ENCODE measurements around the gene DZIP3. TPM values are rescaled to one million over a fixed set of nuclear protein-coding genes. Genes with fewer than 3 reads are reported as not detected.

The DZIP3 gene
- total and polyA plus RNA-seq, 2 donors (not counting 1 experiment from before 2014, with no cell fraction given), result 6.8 to 11.1 TPM

GRCh38 chr3:108661699-108662098, 72.2 kb downstream of the DZIP3 start:
- ChIA-PET POLR2A (no interaction called here), CTCF (interaction anchor here (0.5 to 9.4 kb wide), 10 partner anchors 10 to 362 kb away, joined by 3 to 122 read pairs (median 6); partner anchors contain the start of gene DZIP3)
- Mint-ChIP-seq H3K4me3 (no peak overlapping the region), H3K4me1 (peaks cover 1% of the 10 kb centered on the region), H3K27ac (no peak overlapping the region), H3K9me3 (ENCODE audit: insufficient read depth) (no peaks in the 10 kb centered on the region), H3K27me3 (no peaks in the 10 kb centered on the region)
- Histone ChIP-seq H4K20me1 (ENCODE audit: control insufficient read depth, insufficient read depth, low read length, poor library complexity, severe bottlenecking) (no peaks in the 10 kb centered on the region), H3K4me1 (ENCODE audit: control insufficient read depth in 2 of 2, insufficient read depth in 2 of 2, low read length in 2 of 2) (no peaks in the 10 kb centered on the region), H3K79me2 (ENCODE audit: control insufficient read depth, insufficient read depth, low read length) (no peaks in the 10 kb centered on the region), H3K36me3 (replicated peaks in 1 of 2; ENCODE audit: control extremely low read depth in 1 of 2, control insufficient read depth in 1 of 2, extremely low read depth in 1 of 2, insufficient read depth in 2 of 2, low read length in 1 of 2) (peaks cover 0 to 3% of the 10 kb centered on the region in 2 experiments), H3K4me2 (replicated peaks; ENCODE audit: low read depth, low read length, poor library complexity, severe bottlenecking) (peak overlapping the region; percentile 15), H3K9me3 (ENCODE audit: control extremely low read depth in 1 of 3, control insufficient read depth in 2 of 3, insufficient read depth in 1 of 3, low read length in 2 of 3) (no peaks in the 10 kb centered on the region), H3K27me3 (replicated peaks in 1 of 4; ENCODE audit: control extremely low read depth in 1 of 4, control insufficient read depth in 3 of 4, insufficient read depth in 4 of 4, low read length in 3 of 4) (no peaks in the 10 kb centered on the region), H3K9ac (ENCODE audit: low read length) (no peak overlapping the region), H2AFZ (ENCODE audit: insufficient read depth, low read depth, low read length, poor library complexity, severe bottlenecking) (no peak overlapping the region), H3K27ac (ENCODE audit: low read length in 2 of 2) (no peak overlapping the region), H3K4me3 (ENCODE audit: control extremely low read depth in 1 of 5, extremely low read depth in 1 of 5, insufficient read depth in 1 of 5, low read depth in 2 of 5, low read length in 4 of 5) (no peak overlapping the region)
- TF ChIP-seq CTCF (IDR thresholded peaks at IDR 0.05), result no peak
- no peak for TF ChIP-seq EZH2 (IDR thresholded peaks at IDR 0.05; ENCODE audit: borderline replicate concordance, insufficient read depth, low read depth, low read length, poor library complexity, severe bottlenecking)
- ATAC-seq (ENCODE audit: low read depth) (no peak), DNase-seq (no peak)
- 80% methylated on average over 1 of the region's 2 CpGs for WGBS (ENCODE audit: insufficient coverage)
- intact Hi-C loops (cut with micrococcal nuclease), result loop anchor here (1.0 to 10.0 kb wide), 3 partner anchors 153 to 254 kb away; no protein-coding TSS in a partner anchor

GRCh38 chr3:108662142-108662738, 72.7 kb downstream of the DZIP3 start:
- no peaks in the 10 kb centered on the region for H4K20me1 ChIP-seq (ENCODE audit: control insufficient read depth, insufficient read depth, low read length, poor library complexity, severe bottlenecking)
- DNase-seq (peak; percentile 76), ATAC-seq (ENCODE audit: low read depth) (peak; percentile 56)
- Mint-ChIP-seq H3K4me1 (peaks cover 2% of the 10 kb centered on the region), H3K4me3 (no peak overlapping the region), H3K9me3 (ENCODE audit: insufficient read depth) (no peaks in the 10 kb centered on the region), H3K27ac (no peak overlapping the region), H3K27me3 (no peaks in the 10 kb centered on the region)
- no peak overlapping the region for H2AFZ ChIP-seq (ENCODE audit: insufficient read depth, low read depth, low read length, poor library complexity, severe bottlenecking)
- TF ChIP-seq CTCF (IDR thresholded peaks at IDR 0.05), result peak; percentile 92
- TF ChIP-seq EZH2 (IDR thresholded peaks at IDR 0.05; ENCODE audit: borderline replicate concordance, insufficient read depth, low read depth, low read length, poor library complexity, severe bottlenecking), result no peak
- intact Hi-C loops (cut with micrococcal nuclease), result loop anchor here (1.0 to 10.0 kb wide), 3 partner anchors 153 to 253 kb away; no protein-coding TSS in a partner anchor
- H3K79me2 ChIP-seq (ENCODE audit: control insufficient read depth, insufficient read depth, low read length), result no peaks in the 10 kb centered on the region
- CTCF ChIA-PET, result interaction anchor here (0.6 to 9.4 kb wide), 10 partner anchors 9 to 362 kb away, joined by 3 to 122 read pairs (median 6); partner anchors contain the start of gene DZIP3
- peak overlapping the region; percentile 15 for H3K4me2 ChIP-seq (replicated peaks; ENCODE audit: low read depth, low read length, poor library complexity, severe bottlenecking)
- H3K27ac ChIP-seq (ENCODE audit: low read length in 2 of 2), result no peak overlapping the region
- WGBS (ENCODE audit: insufficient coverage), result no CpG with 5 or more reads among the region's 6 CpGs
- H3K4me3 ChIP-seq (ENCODE audit: control extremely low read depth in 1 of 5, extremely low read depth in 1 of 5, insufficient read depth in 1 of 5, low read depth in 2 of 5, low read length in 4 of 5), result no peak overlapping the region
- no peaks in the 10 kb centered on the region for H3K4me1 ChIP-seq (ENCODE audit: control insufficient read depth in 2 of 2, insufficient read depth in 2 of 2, low read length in 2 of 2)
- H3K36me3 ChIP-seq (replicated peaks in 1 of 2; ENCODE audit: control extremely low read depth in 1 of 2, control insufficient read depth in 1 of 2, extremely low read depth in 1 of 2, insufficient read depth in 2 of 2, low read length in 1 of 2), result peaks cover 0 to 3% of the 10 kb centered on the region in 2 experiments
- POLR2A ChIA-PET, result no interaction called here
- H3K27me3 ChIP-seq (replicated peaks in 1 of 4; ENCODE audit: control extremely low read depth in 1 of 4, control insufficient read depth in 3 of 4, insufficient read depth in 4 of 4, low read length in 3 of 4), result no peaks in the 10 kb centered on the region
- H3K9ac ChIP-seq (ENCODE audit: low read length), result no peak overlapping the region
- no peaks in the 10 kb centered on the region for H3K9me3 ChIP-seq (ENCODE audit: control extremely low read depth in 1 of 3, control insufficient read depth in 2 of 3, insufficient read depth in 1 of 3, low read length in 2 of 3)
